Measurements from ENCODE around the gene FUT3. TPM values are rescaled to one million over a fixed set of nuclear protein-coding genes. Genes with fewer than 3 reads are reported as not detected.
"Not testable (repeated sequence)": the region's sequence is repeated elsewhere in the genome, so short reads cannot be mapped to it uniquely, and the experiment has no call there.

Gene FUT3
- polyA plus RNA-seq, 6 donors from 2014 or later: not detected

DNA sequence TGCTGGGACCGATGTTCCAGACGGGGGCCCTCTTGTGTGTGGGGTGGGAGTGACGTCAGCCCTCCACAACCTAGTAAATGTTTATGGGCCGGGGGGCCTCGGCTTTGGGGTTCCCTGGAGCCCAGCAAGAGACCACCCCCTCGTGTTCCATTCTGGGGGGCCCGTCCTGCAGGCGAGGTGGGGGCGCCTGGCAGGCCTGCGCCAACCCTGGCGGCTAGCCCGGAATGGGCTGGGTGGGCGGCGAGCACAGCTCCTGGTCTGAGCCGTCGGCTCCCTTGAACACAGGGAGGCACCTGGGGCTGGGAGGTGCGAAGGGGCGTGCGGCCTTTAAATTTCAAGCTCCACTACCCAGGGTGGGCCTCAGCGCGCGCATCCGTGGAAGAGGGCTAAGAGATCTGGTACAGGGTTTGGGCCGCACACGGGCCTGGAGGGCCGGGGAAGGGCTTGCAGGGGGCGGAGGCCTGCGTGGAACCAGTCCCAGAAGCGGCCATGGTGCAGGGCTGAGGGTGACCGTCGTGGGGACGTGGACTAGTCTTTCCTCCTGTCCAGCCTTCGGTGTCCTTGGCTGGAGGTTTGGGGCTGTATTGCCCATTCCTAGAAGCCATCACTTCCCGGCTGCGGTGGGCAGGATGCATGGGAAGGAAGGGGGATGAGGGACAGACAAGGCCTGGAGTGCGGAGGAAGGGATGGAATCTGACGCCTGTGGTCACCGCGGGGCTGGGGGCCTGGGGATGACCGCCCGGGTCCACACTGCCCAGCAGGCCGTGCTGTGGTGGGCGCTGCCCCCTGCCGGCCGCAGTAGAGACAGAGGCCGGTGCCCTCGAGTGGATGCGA, 40.9 kb upstream of the FUT3 start:
- no peak overlapping the region for H3K4me3 Mint-ChIP-seq
- H3K36me3 Mint-ChIP-seq: peaks cover 0 to 8% of the 10 kb centered on the region in 2 donors
- H3K4me1 Mint-ChIP-seq: peaks cover 0 to 4% (median 0%) of the 10 kb centered on the region in 3 donors
- H3K27me3 Mint-ChIP-seq: peaks cover 6 to 20% (median 11%) of the 10 kb centered on the region in 3 donors
- ATAC-seq (ENCODE audit: low read depth in 2 of 2) (peak; percentile 46 to 49), DNase-seq (no peak)
- H3K27ac Mint-ChIP-seq: peak overlapping the region in 2 of 6 donors; percentile 47 to 57
- no peaks in the 10 kb centered on the region for H3K9me3 Mint-ChIP-seq

DNA sequence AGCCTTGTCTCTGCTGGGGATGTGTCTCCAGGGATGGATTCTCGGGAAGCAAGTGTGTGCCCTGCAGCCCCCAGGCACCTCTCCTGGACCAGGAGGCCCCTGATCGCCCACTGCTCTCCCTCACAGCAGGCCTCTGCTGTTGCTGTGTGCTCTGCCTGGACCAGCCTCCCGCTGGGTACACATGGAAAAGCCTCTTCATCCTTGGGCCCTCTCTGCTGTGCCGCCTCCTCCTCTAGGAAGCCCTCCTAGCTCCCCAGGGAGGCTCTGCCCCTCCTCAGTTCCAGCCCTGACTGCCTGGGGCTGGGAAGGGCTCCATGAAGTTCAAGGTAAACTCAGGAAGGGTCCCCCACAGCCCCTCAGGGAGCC, 40.3 kb upstream of the FUT3 start:
- Mint-ChIP-seq H3K9me3 (no peaks in the 10 kb centered on the region), H3K27me3 (peaks cover 6 to 20% (median 11%) of the 10 kb centered on the region in 3 donors), H3K4me1 (peaks cover 0 to 4% (median 0%) of the 10 kb centered on the region in 3 donors), H3K27ac (peak overlapping the region in 1 of 6 donors; percentile 72), H3K36me3 (peaks cover 0 to 8% of the 10 kb centered on the region in 2 donors), H3K4me3 (no peak overlapping the region)
- ATAC-seq (ENCODE audit: low read depth in 2 of 2) (no peak), DNase-seq (no peak)

DNA sequence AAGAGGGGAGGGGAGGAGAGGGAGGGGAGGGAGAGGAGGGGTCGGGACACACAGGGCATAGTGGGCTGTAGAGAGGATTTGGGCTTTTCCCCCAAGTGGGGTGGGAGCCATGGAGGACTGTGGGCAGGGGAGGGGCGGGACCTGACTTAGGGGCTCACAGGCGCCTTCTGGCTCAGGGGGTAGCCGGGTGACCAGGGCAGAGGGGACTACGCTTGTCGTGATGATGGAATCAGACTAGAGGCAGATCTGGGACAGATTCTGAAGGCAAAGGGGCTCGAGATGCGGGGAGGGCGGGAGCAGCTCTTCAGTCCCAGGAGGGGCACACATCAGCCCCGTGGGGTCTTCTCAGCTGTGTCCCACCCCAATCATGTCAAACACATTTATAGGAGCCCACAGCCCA, 38.9 kb upstream of the FUT3 start:
- H3K27me3 Mint-ChIP-seq: peaks cover 6 to 25% (median 11%) of the 10 kb centered on the region in 3 donors
- peaks cover 0 to 4% (median 0%) of the 10 kb centered on the region in 3 donors for H3K4me1 Mint-ChIP-seq
- no peak overlapping the region for H3K4me3 Mint-ChIP-seq
- H3K27ac Mint-ChIP-seq: no peak overlapping the region
- no peaks in the 10 kb centered on the region for H3K9me3 Mint-ChIP-seq
- no peak for DNase-seq
- no peaks in the 10 kb centered on the region for H3K36me3 Mint-ChIP-seq
- ATAC-seq (ENCODE audit: low read depth in 2 of 2): no peak

DNA sequence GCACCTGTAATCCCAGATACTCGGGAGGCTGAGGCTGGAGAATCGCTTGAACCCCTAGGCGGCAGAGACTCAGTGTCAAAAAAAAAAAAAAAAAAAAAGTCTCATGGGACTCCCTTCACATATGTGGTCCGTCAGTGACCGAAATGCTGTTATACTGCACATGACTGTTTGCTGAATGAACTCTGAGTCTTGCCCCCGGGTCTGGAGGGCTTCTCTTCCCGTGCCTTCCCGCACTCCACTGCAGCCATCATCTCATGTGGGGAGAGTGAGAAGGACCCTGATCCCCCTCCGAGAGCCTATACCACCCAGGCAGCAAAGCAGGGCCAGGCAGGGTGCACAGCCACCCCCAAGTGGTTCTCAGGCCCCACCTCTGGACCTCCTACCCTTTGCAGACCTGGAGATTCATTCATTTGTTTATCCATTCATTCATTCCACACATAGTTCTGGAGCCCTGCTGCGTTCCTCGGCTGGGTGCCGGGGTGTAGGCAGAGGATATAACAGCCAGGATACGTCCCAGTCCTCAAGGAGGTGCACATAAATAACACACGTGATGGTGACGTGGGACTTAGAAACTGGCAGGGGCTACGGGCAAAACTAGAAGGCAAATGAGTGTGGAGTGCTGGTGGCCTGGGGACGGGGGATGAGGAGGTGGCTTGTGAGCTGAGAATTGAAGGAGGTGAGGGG, 38.2 kb upstream of the FUT3 start:
- no peak for ATAC-seq (ENCODE audit: low read depth in 2 of 2)
- Mint-ChIP-seq H3K9me3 (no peaks in the 10 kb centered on the region), H3K36me3 (no peaks in the 10 kb centered on the region), H3K4me3 (peak overlapping the region in 1 of 8 donors; percentile 42), H3K27ac (peak overlapping the region in 1 of 6 donors; percentile 10), H3K4me1 (peaks cover 0 to 4% (median 0%) of the 10 kb centered on the region in 3 donors), H3K27me3 (peaks cover 7 to 26% (median 11%) of the 10 kb centered on the region in 3 donors)
- DNase-seq: no peak

DNA sequence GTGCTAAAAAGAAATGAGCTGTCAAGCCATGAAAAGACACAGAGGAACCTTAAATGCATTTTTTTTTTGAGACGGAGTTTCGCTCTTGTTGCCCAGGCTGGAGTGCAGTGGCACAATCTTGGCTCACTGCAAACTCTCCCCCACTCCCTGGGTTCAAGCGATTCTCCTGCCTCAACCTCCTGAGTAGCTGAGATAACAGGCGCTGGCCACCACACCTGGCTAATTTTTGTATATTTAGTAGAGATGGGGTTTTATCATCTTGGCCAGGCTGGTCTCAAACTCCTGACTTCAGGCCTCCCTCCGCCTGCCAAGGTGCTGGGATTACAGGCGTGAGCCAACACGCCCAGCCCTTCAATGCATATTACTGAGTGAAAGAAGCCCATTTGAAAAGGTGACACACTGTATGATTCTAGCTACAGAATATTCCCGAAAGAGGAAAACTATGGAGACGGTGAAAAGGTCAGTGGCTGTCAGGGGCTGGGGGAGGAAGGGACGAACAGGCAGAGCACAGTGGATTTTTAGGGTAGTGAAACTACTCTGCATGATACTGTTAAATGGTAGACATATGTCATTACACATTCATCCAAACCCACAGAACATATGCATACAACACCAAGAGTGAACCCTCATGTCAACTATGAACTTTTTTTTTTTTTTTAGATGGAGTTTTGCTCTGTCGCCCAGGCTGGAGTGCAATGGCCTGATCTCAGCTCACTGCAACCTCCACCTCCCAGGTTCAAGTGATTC, 33.0 kb upstream of the FUT3 start:
- H3K4me1 Mint-ChIP-seq, DNase-seq, H3K36me3 Mint-ChIP-seq, H3K9me3 Mint-ChIP-seq, H3K27ac Mint-ChIP-seq, H3K4me3 Mint-ChIP-seq: not testable (repeated sequence)
- peaks cover 4 to 26% (median 10%) of the 10 kb centered on the region in 3 donors for H3K27me3 Mint-ChIP-seq
- peak; percentile 75 to 77 for ATAC-seq (ENCODE audit: low read depth in 2 of 2)

DNA sequence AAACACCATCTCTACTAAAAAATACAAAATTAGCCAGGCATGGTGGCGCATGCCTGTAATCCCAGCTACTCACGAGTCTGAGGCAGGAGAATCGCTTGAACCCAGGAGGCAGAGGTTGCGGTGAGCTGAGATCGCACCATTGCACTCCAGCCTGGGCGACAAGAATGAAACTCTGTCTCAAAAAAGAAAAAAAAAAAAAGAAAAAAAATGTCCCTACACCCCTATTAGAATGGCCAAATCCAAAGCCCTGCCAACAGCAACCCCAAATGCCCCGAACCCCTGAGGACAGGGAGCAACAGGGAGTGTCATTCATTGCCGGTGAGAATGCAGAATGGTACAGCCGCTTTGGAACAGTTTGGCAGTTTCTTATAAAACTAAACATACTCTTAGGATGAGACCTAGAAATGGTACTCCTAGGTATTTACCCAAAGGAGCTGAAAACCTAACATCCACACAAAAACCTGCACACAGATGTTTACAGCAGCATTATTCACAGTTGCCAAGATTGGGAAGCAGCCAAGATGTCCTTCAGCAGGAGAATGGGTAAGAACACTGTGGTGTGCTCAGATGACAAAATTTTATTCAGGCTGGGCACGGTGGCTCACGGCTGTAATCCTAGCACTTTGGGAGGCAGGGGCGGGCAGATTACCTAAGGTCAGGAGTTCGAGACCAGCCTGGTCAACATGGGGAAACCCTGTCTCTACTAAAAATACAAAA, 32.1 kb upstream of the FUT3 start:
- not testable (repeated sequence) for ATAC-seq (ENCODE audit: low read depth in 2 of 2); H3K36me3 Mint-ChIP-seq; H3K27ac Mint-ChIP-seq; H3K9me3 Mint-ChIP-seq; H3K4me1 Mint-ChIP-seq; H3K4me3 Mint-ChIP-seq; DNase-seq
- H3K27me3 Mint-ChIP-seq: peaks cover 4 to 23% (median 8%) of the 10 kb centered on the region in 3 donors

DNA sequence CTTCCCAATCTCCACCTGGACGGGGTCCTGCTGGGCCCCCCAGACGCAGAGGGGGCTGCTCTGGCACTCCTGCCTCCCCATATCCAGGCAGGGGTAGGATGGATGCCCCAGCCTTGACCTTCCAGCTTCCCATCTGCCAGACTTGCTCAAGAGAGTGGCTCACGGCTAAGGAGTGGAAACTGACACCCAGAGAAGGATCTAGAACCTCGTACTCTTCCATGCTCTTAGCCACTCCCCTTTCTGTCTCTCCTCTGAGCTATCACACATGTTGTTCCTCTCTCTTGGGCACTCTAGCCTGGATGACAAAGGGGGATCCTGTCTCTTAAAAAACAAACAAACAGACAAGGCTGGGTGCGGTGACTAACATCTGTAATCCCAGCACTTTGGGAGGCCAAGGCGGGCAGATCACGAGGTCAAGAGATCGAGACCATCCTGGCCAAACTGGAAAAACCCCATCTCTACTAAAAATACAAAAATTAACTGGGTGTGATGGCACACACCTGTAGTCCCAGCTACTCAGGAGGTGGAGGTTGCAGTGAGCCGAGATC, 31.2 kb upstream of the FUT3 start:
- Mint-ChIP-seq H3K27ac (no peak overlapping the region), H3K4me3 (peak overlapping the region in 1 of 8 donors; percentile 24), H3K27me3 (peaks cover 4 to 24% (median 8%) of the 10 kb centered on the region in 3 donors), H3K4me1 (peaks cover 0 to 2% (median 0%) of the 10 kb centered on the region in 3 donors), H3K9me3 (no peaks in the 10 kb centered on the region), H3K36me3 (no peaks in the 10 kb centered on the region)
- DNase-seq (no peak), ATAC-seq (ENCODE audit: low read depth in 2 of 2) (no peak)

DNA sequence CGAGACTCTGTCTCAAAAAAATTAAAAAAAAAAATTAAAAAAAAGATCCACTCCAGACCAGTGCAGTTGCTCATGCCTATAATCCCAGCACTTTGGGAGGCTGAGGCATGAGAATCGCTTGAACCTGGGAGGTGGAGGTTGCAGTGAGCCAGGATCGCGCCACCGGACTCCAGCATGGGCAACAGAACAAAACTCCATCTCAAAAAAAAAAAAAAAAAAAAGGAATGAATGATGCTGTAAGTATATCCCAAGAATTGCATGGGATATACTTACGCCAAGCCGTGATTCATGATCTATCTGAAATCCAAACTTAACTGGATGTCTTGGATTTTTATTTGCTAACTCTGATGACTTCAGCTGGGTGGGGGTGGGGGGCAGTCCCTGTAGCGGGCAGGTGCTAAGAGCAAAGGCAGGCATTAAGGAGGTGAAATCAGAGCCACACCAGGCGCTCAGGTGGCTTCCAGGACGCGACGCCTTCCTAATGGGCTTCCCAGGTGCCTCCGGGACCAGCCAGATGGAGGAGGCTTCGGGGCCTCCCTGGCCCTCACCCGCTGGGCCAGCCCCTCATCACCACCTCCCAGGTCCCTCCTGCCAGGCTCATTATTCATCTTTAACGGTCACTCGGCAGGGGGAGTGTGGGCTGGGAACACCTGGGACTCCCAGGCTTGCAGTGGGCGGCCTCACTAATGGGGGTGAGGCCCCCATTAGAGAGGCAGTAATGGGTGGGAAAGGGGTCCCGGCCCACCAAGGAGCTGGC, 30.5 kb upstream of the FUT3 start:
- peaks cover 4 to 28% (median 12%) of the 10 kb centered on the region in 3 donors for H3K27me3 Mint-ChIP-seq
- ATAC-seq (ENCODE audit: low read depth in 2 of 2): no peak
- peaks cover 0 to 2% (median 0%) of the 10 kb centered on the region in 3 donors for H3K4me1 Mint-ChIP-seq
- no peaks in the 10 kb centered on the region for H3K36me3 Mint-ChIP-seq
- DNase-seq: no peak
- H3K4me3 Mint-ChIP-seq: no peak overlapping the region
- no peak overlapping the region for H3K27ac Mint-ChIP-seq
- no peaks in the 10 kb centered on the region for H3K9me3 Mint-ChIP-seq

DNA sequence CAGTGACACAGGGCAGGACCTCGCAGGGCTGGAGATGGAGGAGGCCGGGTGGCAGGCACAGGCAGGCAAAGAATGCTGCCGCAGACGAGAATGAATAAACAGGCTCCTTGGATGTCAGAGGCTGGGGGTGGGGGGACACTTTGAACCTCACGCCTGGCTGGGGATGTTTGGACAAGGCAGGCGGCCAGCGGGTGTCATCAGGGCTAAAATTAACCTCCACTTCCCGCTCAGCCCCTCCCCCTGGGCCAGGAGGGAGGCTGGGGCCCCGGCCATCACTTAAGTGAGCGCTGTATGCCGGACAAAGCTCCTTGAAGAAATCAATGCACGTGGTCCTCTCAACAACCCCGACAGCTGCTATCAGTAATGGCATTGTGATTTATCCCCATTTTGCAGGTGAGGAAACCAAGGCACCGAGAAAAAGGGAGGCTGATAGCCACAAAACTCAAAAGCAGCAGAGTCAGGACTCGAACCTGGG, 29.4 kb upstream of the FUT3 start:
- no peak for ATAC-seq (ENCODE audit: low read depth in 2 of 2)
- H3K4me1 Mint-ChIP-seq: peaks cover 0 to 2% (median 0%) of the 10 kb centered on the region in 3 donors
- peaks cover 4 to 35% (median 19%) of the 10 kb centered on the region in 3 donors for H3K27me3 Mint-ChIP-seq
- H3K36me3 Mint-ChIP-seq: no peaks in the 10 kb centered on the region
- no peak for DNase-seq
- H3K9me3 Mint-ChIP-seq: no peaks in the 10 kb centered on the region
- no peak overlapping the region for H3K27ac Mint-ChIP-seq
- no peak overlapping the region for H3K4me3 Mint-ChIP-seq

DNA sequence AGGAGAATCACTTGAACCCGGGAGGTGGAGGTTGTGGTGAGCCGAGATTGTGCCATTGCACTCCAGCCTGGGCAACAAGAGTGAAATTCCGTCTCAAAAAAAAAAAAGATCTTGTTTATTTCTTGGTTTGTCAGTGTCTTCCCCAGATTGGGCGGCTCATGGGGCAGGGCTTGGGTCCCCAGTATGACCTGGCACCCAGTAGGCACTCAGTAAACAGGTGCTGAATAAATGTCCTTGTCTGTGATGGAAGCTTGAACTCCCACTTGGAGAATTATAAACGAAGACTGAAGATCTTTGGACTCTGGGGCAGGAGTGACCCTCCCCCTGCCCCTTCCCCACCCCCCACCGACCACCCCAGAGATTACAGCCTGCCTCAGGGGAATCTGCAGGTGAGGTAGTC, 28.9 kb upstream of the FUT3 start:
- Mint-ChIP-seq H3K4me1 (peaks cover 0 to 2% (median 0%) of the 10 kb centered on the region in 3 donors), H3K36me3 (no peaks in the 10 kb centered on the region), H3K27me3 (peaks cover 4 to 32% (median 19%) of the 10 kb centered on the region in 3 donors), H3K9me3 (no peaks in the 10 kb centered on the region), H3K27ac (no peak overlapping the region), H3K4me3 (no peak overlapping the region)
- ATAC-seq (ENCODE audit: low read depth in 2 of 2) (no peak), DNase-seq (no peak)

DNA sequence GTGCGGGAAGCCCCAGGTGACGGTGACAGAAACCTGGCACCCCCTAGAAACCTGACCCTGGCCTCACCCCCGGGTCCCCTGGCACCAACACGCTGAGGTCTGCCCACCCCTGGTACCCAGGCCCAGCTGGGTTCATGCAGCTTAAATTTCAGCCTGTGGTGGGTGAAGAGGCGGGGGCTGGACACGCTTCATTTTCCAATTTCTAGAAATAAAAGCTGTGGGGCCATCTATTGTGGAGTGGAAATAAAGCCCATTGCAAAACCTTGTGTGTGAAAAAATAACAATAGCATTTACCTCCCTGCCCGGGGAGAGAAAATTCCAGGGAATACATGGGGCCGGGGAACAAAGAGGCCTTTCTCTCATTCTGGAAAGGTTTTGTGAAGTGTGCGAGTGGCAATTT, 26.6 kb upstream of the FUT3 start:
- Mint-ChIP-seq H3K36me3 (no peaks in the 10 kb centered on the region), H3K27me3 (peaks cover 0 to 30% (median 19%) of the 10 kb centered on the region in 3 donors), H3K27ac (no peak overlapping the region), H3K4me3 (no peak overlapping the region), H3K4me1 (no peaks in the 10 kb centered on the region), H3K9me3 (no peaks in the 10 kb centered on the region)
- DNase-seq: no peak
- no peak for ATAC-seq (ENCODE audit: low read depth in 2 of 2)

DNA sequence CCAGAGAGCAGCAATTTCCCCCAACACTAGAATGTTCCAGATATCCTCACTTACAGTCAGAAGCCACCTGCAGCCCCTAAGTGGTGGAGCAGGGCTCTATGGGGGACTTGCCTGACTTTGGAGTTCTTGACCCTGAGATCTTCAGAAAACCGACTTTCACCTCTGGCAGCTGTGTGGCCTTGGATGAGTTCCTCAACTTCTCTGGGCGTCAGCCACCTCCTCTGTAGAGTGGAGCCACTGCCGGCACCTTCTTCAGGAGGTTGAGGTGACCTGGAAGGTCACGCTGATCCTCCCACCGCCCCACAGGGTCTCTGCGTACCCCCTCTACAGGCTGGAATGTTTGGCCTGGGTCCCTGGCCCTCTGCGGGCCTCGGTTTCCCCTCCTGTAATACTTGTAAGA, 26.2 kb upstream of the FUT3 start:
- H3K27ac Mint-ChIP-seq: no peak overlapping the region
- H3K36me3 Mint-ChIP-seq: no peaks in the 10 kb centered on the region
- no peak for ATAC-seq (ENCODE audit: low read depth in 2 of 2)
- peaks cover 0 to 30% (median 14%) of the 10 kb centered on the region in 3 donors for H3K27me3 Mint-ChIP-seq
- DNase-seq: no peak
- no peak overlapping the region for H3K4me3 Mint-ChIP-seq
- H3K4me1 Mint-ChIP-seq: no peaks in the 10 kb centered on the region
- H3K9me3 Mint-ChIP-seq: no peaks in the 10 kb centered on the region

Data from naive B cell (primary cell).